ENCODE measurements around the gene MED12L. TPM values are rescaled to one million over a fixed set of nuclear protein-coding genes. Genes with fewer than 3 reads are reported as not detected.
"Not testable (repeated sequence)": the region's sequence is repeated elsewhere in the genome, so short reads cannot be mapped to it uniquely, and the experiment has no call there.

MED12L gene
- total RNA-seq, 4 donors from 2014 or later, result 0.09 to 3.3 (median 0.13) TPM; not detected in 1

DNA sequence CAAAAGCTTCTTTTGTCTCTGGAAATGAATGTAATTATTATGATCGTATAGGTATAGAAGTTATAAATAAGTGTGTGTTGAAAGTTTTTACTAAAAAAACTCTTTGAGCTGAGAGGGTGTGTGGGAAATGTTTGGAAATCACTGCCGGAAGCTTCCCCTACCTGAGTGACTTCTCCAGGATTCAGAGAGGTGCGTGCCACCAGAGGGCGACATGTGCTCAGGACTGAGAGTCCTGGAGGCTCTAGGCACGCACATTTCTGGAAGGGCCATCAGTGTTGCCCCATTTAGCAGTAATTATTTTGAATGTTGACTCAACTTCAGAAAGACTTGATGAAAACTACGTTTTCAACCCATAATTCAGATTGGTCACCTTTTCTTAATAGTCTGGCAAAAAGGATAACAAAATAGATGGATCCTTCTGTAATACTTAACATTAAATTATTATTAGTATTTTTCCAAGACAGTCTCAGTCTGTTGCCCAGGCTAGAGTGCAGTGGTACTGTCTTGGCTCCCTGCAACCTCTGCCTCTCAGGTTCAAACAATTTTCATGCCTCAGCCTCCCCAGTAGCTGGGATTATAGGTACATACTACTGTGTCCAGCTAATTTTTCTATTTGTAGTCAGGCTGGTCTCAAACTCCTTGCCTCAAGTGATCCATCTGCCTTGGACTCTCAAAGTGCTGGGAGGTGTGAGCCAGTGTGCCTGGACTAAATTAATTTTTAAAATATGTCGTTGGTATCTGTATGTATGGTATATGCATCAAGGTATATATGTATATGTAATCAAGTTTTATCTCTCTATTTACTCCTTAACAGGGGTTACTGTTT is 83.0 kb downstream of the MED12L start:
- H3K36me3 ChIP-seq, result no peaks in the 10 kb centered on the region
- no peak for TF ChIP-seq POLR2A (IDR thresholded peaks at IDR 0.05)
- TF ChIP-seq, protein P1, sequence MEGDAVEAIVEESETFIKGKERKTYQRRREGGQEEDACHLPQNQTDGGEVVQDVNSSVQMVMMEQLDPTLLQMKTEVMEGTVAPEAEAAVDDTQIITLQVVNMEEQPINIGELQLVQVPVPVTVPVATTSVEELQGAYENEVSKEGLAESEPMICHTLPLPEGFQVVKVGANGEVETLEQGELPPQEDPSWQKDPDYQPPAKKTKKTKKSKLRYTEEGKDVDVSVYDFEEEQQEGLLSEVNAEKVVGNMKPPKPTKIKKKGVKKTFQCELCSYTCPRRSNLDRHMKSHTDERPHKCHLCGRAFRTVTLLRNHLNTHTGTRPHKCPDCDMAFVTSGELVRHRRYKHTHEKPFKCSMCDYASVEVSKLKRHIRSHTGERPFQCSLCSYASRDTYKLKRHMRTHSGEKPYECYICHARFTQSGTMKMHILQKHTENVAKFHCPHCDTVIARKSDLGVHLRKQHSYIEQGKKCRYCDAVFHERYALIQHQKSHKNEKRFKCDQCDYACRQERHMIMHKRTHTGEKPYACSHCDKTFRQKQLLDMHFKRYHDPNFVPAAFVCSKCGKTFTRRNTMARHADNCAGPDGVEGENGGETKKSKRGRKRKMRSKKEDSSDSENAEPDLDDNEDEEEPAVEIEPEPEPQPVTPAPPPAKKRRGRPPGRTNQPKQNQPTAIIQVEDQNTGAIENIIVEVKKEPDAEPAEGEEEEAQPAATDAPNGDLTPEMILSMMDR (IDR thresholded peaks at IDR 0.05), result peak; percentile 63 to 80 (median 76)
- DNase-seq, result peak; percentile 81 to 94 (median 85)
- H3K4me3 ChIP-seq, result no peak overlapping the region
- H3K27ac ChIP-seq, result no peak overlapping the region
- peaks cover 0 to 5% (median 1%) of the 10 kb centered on the region in 4 donors for H3K4me1 ChIP-seq
- H3K9me3 ChIP-seq, result no peaks in the 10 kb centered on the region
- H3K27me3 ChIP-seq, result no peaks in the 10 kb centered on the region

DNA sequence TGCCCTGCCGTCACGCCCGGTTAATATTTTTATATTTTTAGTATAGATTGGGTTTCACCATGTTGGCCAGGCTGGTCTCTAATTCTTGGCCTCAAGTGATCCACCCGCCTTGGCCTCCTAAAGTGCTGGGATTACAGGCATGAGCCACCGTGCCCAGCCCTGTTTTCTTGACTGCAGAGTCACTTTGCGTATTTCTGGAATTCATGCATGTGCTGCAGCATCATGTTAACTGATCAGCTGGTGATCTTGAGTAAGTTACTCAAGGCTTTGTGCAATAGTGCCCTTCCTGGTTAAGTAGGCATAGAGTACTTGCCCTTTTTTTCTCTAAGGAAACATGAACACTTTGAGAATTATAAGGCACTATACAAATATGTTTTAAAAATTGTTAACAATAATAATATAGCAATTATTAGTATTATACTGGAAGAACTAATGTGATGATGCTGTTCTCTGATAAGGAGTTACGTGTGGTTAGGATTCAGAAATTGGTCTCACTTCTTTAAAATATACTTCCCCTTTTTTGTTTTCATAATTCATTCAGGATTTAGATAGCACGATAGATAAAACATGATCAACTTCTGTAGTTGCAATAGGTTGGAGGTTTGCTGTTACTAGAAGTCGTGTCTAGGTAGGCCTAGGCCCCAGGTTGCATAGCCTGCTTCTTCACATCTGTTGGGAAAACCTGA is 83.9 kb downstream of the MED12L start:
- Histone ChIP-seq H3K27me3 (no peaks in the 10 kb centered on the region), H3K4me1 (peaks cover 0 to 5% (median 1%) of the 10 kb centered on the region in 4 donors), H3K36me3 (no peaks in the 10 kb centered on the region), H3K27ac (peak overlapping the region in 1 of 4 donors; percentile 53), H3K4me3 (no peak overlapping the region), H3K9me3 (no peaks in the 10 kb centered on the region)
- TF ChIP-seq, protein P1 (IDR thresholded peaks at IDR 0.05), result no peak
- no peak for TF ChIP-seq POLR2A (IDR thresholded peaks at IDR 0.05)
- peak in 1 of 3 donors; percentile 52 for DNase-seq

DNA sequence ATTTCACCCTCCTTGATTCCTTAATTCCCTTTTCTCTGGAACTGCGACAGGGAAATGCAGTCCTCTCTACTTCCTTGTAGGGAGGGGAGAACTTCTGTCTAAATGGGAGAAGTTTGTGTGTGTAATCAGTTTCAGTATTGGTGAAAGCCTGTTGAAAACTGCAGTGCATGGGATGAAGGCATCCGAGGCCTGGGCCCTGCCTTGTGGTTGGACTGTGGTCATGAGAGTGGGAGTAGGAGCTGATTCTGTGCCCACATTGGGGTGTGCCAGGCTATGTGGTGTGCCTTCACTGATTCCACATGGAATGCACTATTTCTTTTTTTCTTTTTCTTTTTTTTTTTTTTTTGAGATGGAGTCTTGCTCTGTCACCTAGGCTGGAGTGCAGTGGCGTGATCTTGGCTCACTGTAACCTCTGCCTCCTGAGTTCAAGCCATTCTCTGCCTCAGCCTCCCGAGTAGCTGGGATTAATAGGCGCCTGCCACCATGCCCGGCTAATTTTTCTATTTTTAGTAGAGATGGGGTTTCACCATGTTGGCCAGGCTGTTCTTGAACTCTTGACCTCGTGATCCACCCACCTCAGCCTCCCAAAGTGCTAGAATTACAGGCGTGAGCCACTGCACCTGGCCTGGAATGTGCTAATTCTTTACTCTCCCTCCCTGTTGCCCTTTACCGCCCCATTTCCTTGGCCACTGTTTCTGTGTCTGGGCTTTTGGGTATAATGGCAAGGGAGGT is 84.7 kb downstream of the MED12L start:
- not testable (repeated sequence) for H3K9me3 ChIP-seq, H3K4me3 ChIP-seq, H3K36me3 ChIP-seq, H3K27me3 ChIP-seq, H3K4me1 ChIP-seq
- peak overlapping the region in 3 of 4 donors; percentile 48 to 60 (median 53) for H3K27ac ChIP-seq
- peak in 2 of 3 donors; percentile 40 to 60 for DNase-seq

DNA sequence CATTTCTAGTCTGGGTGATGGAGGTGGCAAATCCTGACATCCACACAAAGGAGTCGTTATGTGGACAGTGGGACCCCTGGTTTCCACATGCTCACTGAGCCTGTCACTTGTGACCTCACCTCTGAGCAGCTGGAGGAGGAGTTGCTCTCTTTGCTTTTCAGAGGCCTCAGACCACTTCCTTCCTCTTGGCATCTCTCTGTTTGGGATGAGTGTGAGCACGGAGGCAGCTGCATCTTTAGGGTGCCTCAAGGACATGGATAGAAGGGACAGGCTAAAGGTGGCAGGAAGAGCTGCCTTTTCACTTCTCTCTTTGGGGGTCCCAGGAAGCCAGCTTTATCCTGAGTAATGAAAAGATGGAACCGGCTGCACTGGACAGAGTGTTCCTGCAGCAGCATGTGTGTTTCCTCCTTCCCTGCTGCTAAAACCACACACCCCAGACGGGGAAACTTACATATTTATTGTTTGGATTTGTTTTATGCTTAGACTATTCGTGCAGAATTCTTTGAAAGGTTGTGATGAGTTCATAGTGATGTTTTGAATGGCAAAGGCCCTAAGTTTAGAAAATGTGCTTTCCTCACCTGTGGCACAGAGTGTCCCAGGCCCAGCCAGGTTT is 85.8 kb downstream of the MED12L start:
- Histone ChIP-seq H3K36me3 (no peaks in the 10 kb centered on the region), H3K4me1 (peaks cover 0 to 5% (median 1%) of the 10 kb centered on the region in 4 donors), H3K4me3 (no peak overlapping the region), H3K9me3 (no peaks in the 10 kb centered on the region), H3K27ac (peak overlapping the region in 3 of 4 donors; percentile 48 to 60 (median 53)), H3K27me3 (no peaks in the 10 kb centered on the region)
- TF ChIP-seq, protein P1 (IDR thresholded peaks at IDR 0.05), result no peak
- TF ChIP-seq POLR2A (IDR thresholded peaks at IDR 0.05), result no peak
- DNase-seq, result peak in 2 of 3 donors; percentile 50 to 74

DNA sequence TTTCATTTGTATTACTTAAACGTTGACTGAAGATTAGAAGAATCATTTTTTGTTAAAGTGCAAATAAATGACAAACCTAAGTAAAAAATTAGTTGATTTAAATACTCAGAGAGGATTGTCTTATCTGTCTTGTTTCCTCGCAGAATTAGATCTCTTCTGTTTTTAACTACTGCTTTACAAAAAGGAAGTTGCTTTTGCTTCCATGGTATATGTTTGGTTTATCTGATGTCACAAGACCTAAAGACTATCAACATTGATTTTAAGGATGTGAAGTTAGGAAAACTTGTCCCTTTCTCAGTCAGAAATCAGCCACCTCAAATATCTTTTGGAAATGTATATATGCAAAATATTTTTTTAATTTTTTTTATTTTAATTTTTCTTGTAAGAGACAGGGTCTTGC is 88.9 kb downstream of the MED12L start:
- TF ChIP-seq POLR2A (IDR thresholded peaks at IDR 0.05), result no peak
- no peaks in the 10 kb centered on the region for H3K27me3 ChIP-seq
- no peaks in the 10 kb centered on the region for H3K9me3 ChIP-seq
- peaks cover 0 to 5% (median 1%) of the 10 kb centered on the region in 4 donors for H3K4me1 ChIP-seq
- H3K27ac ChIP-seq, result no peak overlapping the region
- no peak overlapping the region for H3K4me3 ChIP-seq
- H3K36me3 ChIP-seq, result no peaks in the 10 kb centered on the region
- DNase-seq, result no peak

DNA sequence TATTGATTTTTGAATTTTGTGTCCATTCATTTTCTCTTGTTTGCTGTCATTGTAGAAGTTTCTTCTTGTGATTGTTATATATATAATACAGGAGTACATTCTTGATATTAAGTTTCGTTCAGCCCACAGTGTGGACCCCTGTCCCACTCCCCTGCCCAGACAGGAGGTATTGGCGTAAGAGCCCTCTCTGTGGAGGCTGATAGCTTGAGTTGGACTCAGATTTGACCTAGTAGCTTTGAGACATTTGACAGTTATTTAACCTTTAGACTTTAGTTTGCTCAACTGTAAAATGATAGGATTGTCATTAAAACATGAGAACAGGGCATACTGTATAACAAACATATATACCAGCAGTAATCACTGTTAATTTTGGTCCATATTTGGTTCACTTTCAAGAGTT is 90.5 kb downstream of the MED12L start:
- no peaks in the 10 kb centered on the region for H3K9me3 ChIP-seq
- no peaks in the 10 kb centered on the region for H3K27me3 ChIP-seq
- TF ChIP-seq POLR2A (IDR thresholded peaks at IDR 0.05), result no peak
- TF ChIP-seq, protein P1 (IDR thresholded peaks at IDR 0.05), result no peak

More for the DNA sequence above, 90.5 kb downstream of the MED12L start:
- Histone ChIP-seq H3K27ac (no peak overlapping the region), H3K4me3 (no peak overlapping the region), H3K4me1 (peaks cover 0 to 3% (median 0%) of the 10 kb centered on the region in 4 donors), H3K36me3 (no peaks in the 10 kb centered on the region)
- DNase-seq, result no peak

Data from Peyer's patch (tissue), 4 donors.